ENCODE results near the gene DCD.
"Not testable (repeated sequence)": the region's sequence is repeated elsewhere in the genome, so short reads cannot be mapped to it uniquely, and the experiment has no call there.

Gene DCD

GRCh38 chr12:54653025-54653424 is 4.9 kb upstream of the DCD start:
- DNase-seq (ENCODE audit: low read depth), result no peak

- no peak for DNase-seq (ENCODE audit: low read depth)
Measured at GRCh38 chr12:54650889-54651288, 2.7 kb upstream of the DCD start.

- DNase-seq (ENCODE audit: low read depth), result no peak
Measured at GRCh38 chr12:54650409-54650808, 2.2 kb upstream of the DCD start.

- DNase-seq (ENCODE audit: low read depth), result no peak
Measured at GRCh38 chr12:54649825-54650224, 1.7 kb upstream of the DCD start.

- DNase-seq (ENCODE audit: low read depth), result no peak
Measured at GRCh38 chr12:54641554-54641953, 6.6 kb downstream of the DCD start.

GRCh38 chr12:54641089-54641488 is 7.1 kb downstream of the DCD start:
- DNase-seq (ENCODE audit: low read depth), result no peak

- not testable (repeated sequence) for DNase-seq (ENCODE audit: low read depth)
Measured at GRCh38 chr12:54639112-54639511, 9.1 kb downstream of the DCD start.

GRCh38 chr12:54634795-54635194 is 13.4 kb downstream of the DCD start, which contains the start of gene LACRT:
Gene LACRT (minus strand): TSS chr12:54634895. CDS start chr12:54634841, 54 bp downstream.
- no peak for DNase-seq (ENCODE audit: low read depth)

GRCh38 chr12:54631988-54632728 is 16.0 kb downstream of the DCD start:
- no peak for DNase-seq (ENCODE audit: low read depth)

- no peak for DNase-seq (ENCODE audit: low read depth)
Measured at GRCh38 chr12:54631551-54631950, 16.6 kb downstream of the DCD start.

GRCh38 chr12:54629925-54630324 is 18.2 kb downstream of the DCD start:
- DNase-seq (ENCODE audit: low read depth), result no peak

GRCh38 chr12:54628186-54628846 is 19.8 kb downstream of the DCD start:
- no peak for DNase-seq (ENCODE audit: low read depth)

GRCh38 chr12:54627304-54627703 is 20.9 kb downstream of the DCD start:
- DNase-seq (ENCODE audit: low read depth), result no peak

- DNase-seq (ENCODE audit: low read depth), result no peak
Measured at GRCh38 chr12:54625598-54625997, 22.6 kb downstream of the DCD start.

GRCh38 chr12:54624315-54625279 is 23.6 kb downstream of the DCD start:
- DNase-seq (ENCODE audit: low read depth), result no peak

GRCh38 chr12:54622463-54623183 is 25.5 kb downstream of the DCD start:
- DNase-seq (ENCODE audit: low read depth), result no peak

GRCh38 chr12:54616933-54617680 is 31.1 kb downstream of the DCD start:
- DNase-seq (ENCODE audit: low read depth), result no peak

GRCh38 chr12:54612225-54612750 is 35.9 kb downstream of the DCD start:
- no peak for DNase-seq (ENCODE audit: low read depth)

GRCh38 chr12:54611715-54612149 is 36.4 kb downstream of the DCD start:
- DNase-seq (ENCODE audit: low read depth), result no peak

GRCh38 chr12:54608769-54609168 is 39.4 kb downstream of the DCD start:
- no peak for DNase-seq (ENCODE audit: low read depth)

GRCh38 chr12:54608156-54608555 is 40.0 kb downstream of the DCD start:
- DNase-seq (ENCODE audit: low read depth), result no peak
